H1 (cell line): ENCODE measurements around the gene TMEM147. TPM values are rescaled to one million over a fixed set of nuclear protein-coding genes. Genes with fewer than 3 reads are reported as not detected.

ENCODE experiments used
- CTCF ChIA-PET: fragments of 300-600 bp; sonication (Branson Sonifier 250); formaldehyde crosslinking; loops from one replicate; lab custom pipeline; 2021; ENCODE audit not compliant: partially characterized antibody; lab: Charles Lee
- POLR2A ChIA-PET: fragments of 300-600 bp; sonication (Branson Sonifier 250); formaldehyde crosslinking; loops from one replicate; lab custom pipeline; 2021; ENCODE audit warnings: inconsistent platforms; ENCODE audit not compliant: partially characterized antibody; lab: Charles Lee
- DNase-seq, 2 experiments: peaks; one replicate each; pipeline versions ENCODE4 v3.0.0 to v3.0.0-alpha.2; 2010 to 2022; ENCODE audit warnings: low spot score in 2 of 2, low read depth in 1 of 2, mixed read lengths in 1 of 2
- FAIRE-seq: peaks from 2 replicates; lab custom pipeline; 2011; peaks lifted over from hg19 to GRCh38; lab: Jason Lieb, UNC
- H2AFZ ChIP-seq: 2 replicates; pipeline ENCODE4 v1.8.1; 2012; ENCODE audit warnings: low read length, inconsistent platforms
- H2AK5ac ChIP-seq: 2 replicates; pipeline ENCODE4 v1.6.1; 2013; ENCODE audit warnings: low read depth, low read length
- H2BK120ac ChIP-seq: replicated peaks from 2 replicates; pipeline ENCODE3; 2013; ENCODE audit warnings: low read depth, low read length, inconsistent platforms
- H2BK12ac ChIP-seq: 2 replicates; pipeline ENCODE4 v1.6.1; 2013; ENCODE audit warnings: low read depth, low read length
- H2BK15ac ChIP-seq: 2 replicates; pipeline ENCODE4 v1.6.1; 2013; ENCODE audit warnings: low read length
- H2BK20ac ChIP-seq: 2 replicates; pipeline ENCODE4 v1.6.1; 2013; ENCODE audit warnings: low read length
- H2BK5ac ChIP-seq: 2 replicates; pipeline ENCODE4 v1.6.1; 2013; ENCODE audit warnings: low read depth, low read length
- H3K14ac ChIP-seq: 2 replicates; pipeline ENCODE4 v1.6.1; 2013; ENCODE audit warnings: inconsistent platforms; ENCODE audit not compliant: insufficient read length
- H3K18ac ChIP-seq: 2 replicates; pipeline ENCODE4 v1.6.1; 2013; ENCODE audit warnings: low read length; ENCODE audit errors: extremely low read depth
- H3K23ac ChIP-seq: 2 replicates; pipeline ENCODE4 v1.6.1; 2013; ENCODE audit warnings: inconsistent platforms; ENCODE audit not compliant: insufficient read length
- H3K23me2 ChIP-seq: 2 replicates; pipeline ENCODE4 v1.6.1; 2013; ENCODE audit warnings: low read depth, low read length
- H3K27ac ChIP-seq: 2 replicates; pipeline ENCODE4 v1.6.1; 2011; ENCODE audit warnings: low read depth, low read length, inconsistent platforms
- H3K27me3 ChIP-seq, 4 experiments: replicated peaks in 1 of 4; 1 replicate in 1 of 4; 2 replicates in 3 of 4; pipeline versions ENCODE4 v1.6.1 to v1.8.1; 2011 to 2013; ENCODE audit warnings: low read length in 3 of 4, mild to moderate bottlenecking in 3 of 4, inconsistent platforms in 2 of 4, mixed read lengths in 2 of 4, moderate library complexity in 1 of 4; ENCODE audit not compliant: control insufficient read depth in 3 of 4, insufficient read depth in 3 of 4; ENCODE audit errors: extremely low read depth in 1 of 4
- H3K36me3 ChIP-seq, 4 experiments: 2 replicates each; pipeline versions ENCODE4 v1.6.1 to v1.8.1; 2011 to 2013; ENCODE audit warnings: mild to moderate bottlenecking in 4 of 4, low read length in 3 of 4, moderate library complexity in 2 of 4, control low read depth in 1 of 4, inconsistent platforms in 1 of 4; ENCODE audit not compliant: insufficient read depth in 4 of 4, control insufficient read depth in 2 of 4
- H3K4ac ChIP-seq: replicated peaks from 2 replicates; pipeline ENCODE3; 2013; ENCODE audit warnings: low read length, low read depth, mixed read lengths, inconsistent platforms; ENCODE audit not compliant: insufficient read length
- H3K4me1 ChIP-seq, 4 experiments: replicated peaks in 1 of 4; 1 replicate in 1 of 4; 2 replicates in 3 of 4; pipeline versions ENCODE4 v1.6.1 to v1.8.1; 2011 to 2013; ENCODE audit warnings: low read length in 3 of 4, inconsistent platforms in 2 of 4, mixed read lengths in 1 of 4; ENCODE audit not compliant: insufficient read depth in 4 of 4, control insufficient read depth in 3 of 4
- H3K4me2 ChIP-seq, 2 experiments: 2 replicates each; pipeline versions ENCODE4 v1.6.1 to v1.8.1; 2011 to 2013; ENCODE audit warnings: low read depth in 2 of 2, low read length in 2 of 2, control low read depth in 1 of 2, inconsistent platforms in 1 of 2, mild to moderate bottlenecking in 1 of 2; ENCODE audit not compliant: insufficient read depth in 1 of 2
- H3K4me3 ChIP-seq, 4 experiments: fragments of 200-600, 300-600 bp in 1 of 4; sonication (generic), shearing (Covaris generic), sonication (Bioruptor Twin) in 1 of 4; 2 replicates each; pipeline versions ENCODE4 v1.5.1 to v1.8.1; 2011 to 2016; ENCODE audit warnings: low read length in 4 of 4, low read depth in 3 of 4, control low read depth in 2 of 4, inconsistent platforms in 2 of 4, mild to moderate bottlenecking in 2 of 4, mixed read lengths in 1 of 4, moderate library complexity in 1 of 4; ENCODE audit not compliant: insufficient read depth in 2 of 4; ENCODE audit errors: extremely low read depth in 1 of 4
- H3K56ac ChIP-seq: replicated peaks from 2 replicates; pipeline ENCODE3; 2013; ENCODE audit warnings: low read depth, mild to moderate bottlenecking, mixed read lengths, low read length, inconsistent platforms; ENCODE audit not compliant: insufficient read length
- H3K79me1 ChIP-seq: 2 replicates; pipeline ENCODE4 v1.6.1; 2013; ENCODE audit warnings: low read depth, low read length, control low read depth
- H3K79me2 ChIP-seq, 2 experiments: 2 replicates each; pipeline versions ENCODE4 v1.6.1 to v1.8.1; 2012 to 2013; ENCODE audit warnings: low read length in 2 of 2, mild to moderate bottlenecking in 2 of 2, inconsistent platforms in 1 of 2; ENCODE audit not compliant: insufficient read depth in 2 of 2, control insufficient read depth in 1 of 2
- H3K9ac ChIP-seq, 4 experiments: replicated peaks in 1 of 4; 1 replicate in 1 of 4; 2 replicates in 3 of 4; pipeline versions ENCODE4 v1.6.1 to v1.8.1; 2011 to 2013; ENCODE audit warnings: low read depth in 3 of 4, low read length in 3 of 4, control low read depth in 2 of 4, mild to moderate bottlenecking in 2 of 4, moderate library complexity in 2 of 4, inconsistent platforms in 1 of 4; ENCODE audit errors: extremely low read depth in 1 of 4
- H3K9me3 ChIP-seq, 2 experiments: 2 replicates each; pipeline versions ENCODE4 v1.6.1 to v1.8.1; 2012 to 2013; ENCODE audit warnings: mild to moderate bottlenecking in 2 of 2, moderate library complexity in 2 of 2, control low read depth in 1 of 2, inconsistent platforms in 1 of 2, low read depth in 1 of 2, low read length in 1 of 2, mixed read lengths in 1 of 2; ENCODE audit not compliant: insufficient read depth in 2 of 2
- H4K20me1 ChIP-seq, 2 experiments: replicated peaks in 1 of 2; 2 replicates each; pipeline versions ENCODE3 to v1.8.1; 2011 to 2013; ENCODE audit warnings: inconsistent platforms in 2 of 2, low read length in 2 of 2, mild to moderate bottlenecking in 1 of 2; ENCODE audit not compliant: insufficient read depth in 2 of 2, control insufficient read depth in 1 of 2
- H4K5ac ChIP-seq: 2 replicates; pipeline ENCODE4 v1.6.1; 2013; ENCODE audit warnings: low read length, low read depth, mixed read lengths, inconsistent platforms; ENCODE audit not compliant: insufficient read length
- H4K8ac ChIP-seq: 2 replicates; pipeline ENCODE4 v1.8.0; 2013; ENCODE audit warnings: mild to moderate bottlenecking, moderate library complexity, low read length, inconsistent platforms; ENCODE audit not compliant: insufficient read depth; ENCODE audit errors: extremely low read depth
- H4K91ac ChIP-seq: replicated peaks from 2 replicates; pipeline ENCODE3; 2013; ENCODE audit warnings: low read length, mixed read lengths, inconsistent platforms; ENCODE audit not compliant: insufficient read length
- ASH2L ChIP-seq: fragments of 200-600, 300-600 bp; sonication (generic); IDR thresholded peaks from one replicate; pipeline ENCODE4 v1.7.1; 2017; ENCODE audit warnings: low read length
- BACH1 ChIP-seq: IDR thresholded peaks from 2 replicates; pipeline ENCODE4 v1.6.1; 2012; ENCODE audit warnings: low read length, improper control_type of control experiment
- BCL11A ChIP-seq, 2 experiments: IDR thresholded peaks; one replicate each; pipeline ENCODE4 v1.6.1; 2011; ENCODE audit warnings: low read depth in 2 of 2, low read length in 2 of 2, mild to moderate bottlenecking in 2 of 2
- EZH2 ChIP-seq: fragments of 200-600 bp; sonication (generic); IDR thresholded peaks from 2 replicates; pipeline ENCODE4 v1.7.1; 2012; ENCODE audit warnings: low read depth, mild to moderate bottlenecking, moderate library complexity, low read length, inconsistent platforms; ENCODE audit not compliant: severe bottlenecking
- JUN ChIP-seq: IDR thresholded peaks from 2 replicates; pipeline ENCODE4 v1.6.1; 2011; ENCODE audit warnings: low read depth, mild to moderate bottlenecking, improper control_type of control experiment, low read length
- NANOG ChIP-seq: IDR thresholded peaks from 2 replicates; pipeline ENCODE4 v1.6.1; 2011; ENCODE audit warnings: low read length, low read depth, mild to moderate bottlenecking, inconsistent platforms; ENCODE audit not compliant: insufficient read depth, poor library complexity, severe bottlenecking
- NRF1 ChIP-seq: IDR thresholded peaks from 2 replicates; pipeline ENCODE4 v1.6.1; 2011; ENCODE audit warnings: mild to moderate bottlenecking, low read depth, low read length, improper control_type of control experiment
- RBBP5 ChIP-seq: IDR thresholded peaks from 2 replicates; pipeline ENCODE4 v1.7.1; 2012; ENCODE audit warnings: low read depth, mild to moderate bottlenecking, inconsistent platforms, low read length, moderate library complexity, borderline replicate concordance
- RXRA ChIP-seq: IDR thresholded peaks from 2 replicates; pipeline ENCODE4 v1.6.1; 2011; ENCODE audit warnings: low read depth, mild to moderate bottlenecking, low read length, moderate library complexity; ENCODE audit not compliant: insufficient read depth
- SIN3A ChIP-seq, 2 experiments: IDR thresholded peaks in 1 of 2; conservative IDR thresholded peaks in 1 of 2; 2 replicates each; pipeline ENCODE4 v1.6.1; 2011 to 2012; ENCODE audit warnings: low read length in 2 of 2, improper control_type of control experiment in 1 of 2, low read depth in 1 of 2, mild to moderate bottlenecking in 1 of 2
- SP4 ChIP-seq: IDR thresholded peaks from 2 replicates; pipeline ENCODE4 v1.6.1; 2012; ENCODE audit warnings: low read length, inconsistent platforms
- SUZ12 ChIP-seq: fragments of 200-600 bp; sonication (generic); IDR thresholded peaks from 2 replicates; pipeline ENCODE4 v1.6.1; 2012; ENCODE audit warnings: mild to moderate bottlenecking, inconsistent platforms, low read length, moderate library complexity, mixed read lengths
- WGBS, 2 experiments: shearing (Covaris generic) in 1 of 2; methylation state at CpG; one replicate each; pipeline versions ENCODE4 v1.1.6 to v1.1.7; 2013 to 2015; ENCODE audit warnings: low lambda C conversion rate in 2 of 2, mixed read lengths in 2 of 2, inconsistent platforms in 1 of 2, low coverage in 1 of 2, missing lambda C conversion rate in 1 of 2; ENCODE audit not compliant: insufficient replicate concordance in 2 of 2, insufficient coverage in 1 of 2, insufficient read length in 1 of 2; ENCODE audit errors: extremely low coverage in 1 of 2, missing lambda C conversion rate in 1 of 2; 5-methylcytosine and 5-hydroxymethylcytosine counted together
- polyA plus RNA-seq, 7 experiments: library from polyadenylated mRNA; depleted of rRNA in 3 of 7; stranded (reverse) in 5 of 7; unstranded in 2 of 7; fragments of >200 nt in 5 of 7; fragments of 200-250 nt in 2 of 7; gene quantifications; 1 replicate in 5 of 7; 2 replicates in 1 of 7; 4 replicates in 1 of 7; pipeline versions ENCODE4 v1.2.1 to v1.2.3, GENCODE V29; 2011 to 2013; ENCODE audit warnings: missing spikeins in 2 of 7, mixed read lengths in 2 of 7
- total RNA-seq: library from RNA; stranded (reverse); fragmentation: NEBNext Ultra II Directional; extraction: Animal tissue kit (Norgen Biotek cat#: 25700); gene quantifications from 2 replicates; pipeline ENCODE4 v1.2.1, GENCODE V29; 2021

TMEM147 gene
- total and polyA plus RNA-seq, 2 of the 8 experiments (the other 6 are each of a cell fraction or from before 2014, with no cell fraction given), result 159 to 418 TPM

DNA sequence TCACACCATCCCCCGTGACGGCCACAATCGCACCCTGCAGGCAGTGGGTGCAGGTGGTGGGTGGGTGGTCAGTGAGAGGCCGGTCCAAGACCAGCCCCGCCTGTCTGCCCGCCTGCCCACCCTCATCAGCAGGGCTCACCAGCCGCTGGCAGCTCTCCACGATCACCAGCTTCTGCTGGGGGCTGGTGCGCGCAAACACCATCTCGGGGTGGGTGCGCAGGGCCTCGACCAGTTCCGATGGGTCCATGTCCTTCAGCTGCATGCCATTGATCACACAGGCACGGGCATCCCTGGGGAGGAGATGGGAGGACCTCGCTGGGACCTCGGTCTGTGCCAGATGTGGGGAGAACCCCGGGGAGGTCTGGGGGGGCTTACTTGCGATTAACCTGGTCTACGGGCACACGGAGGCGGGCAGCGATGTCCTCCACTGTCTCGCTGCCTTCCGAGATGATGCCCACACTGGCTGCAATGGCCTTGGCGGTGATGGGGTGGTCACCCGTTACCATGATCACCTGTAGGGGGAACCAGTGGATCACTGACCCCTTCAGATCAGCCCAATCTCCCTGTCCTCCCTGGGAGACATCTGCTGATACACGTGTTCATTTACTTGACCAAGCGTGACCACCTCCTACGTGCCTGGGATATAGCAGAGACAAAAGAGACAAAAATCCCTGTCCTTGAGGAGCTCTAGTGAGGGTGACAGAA lies 10.0 kb downstream of the TMEM147 start:
- Histone ChIP-seq H2BK5ac (no peak overlapping the region), H4K20me1 (peaks cover 6 to 8% of the 10 kb centered on the region in 2 experiments), H3K79me1 (no peaks in the 10 kb centered on the region), H4K8ac (no peak overlapping the region; the same call in none of the 2 replicates), H3K9me3 (no peaks in the 10 kb centered on the region), H3K18ac (no peak overlapping the region), H2AFZ (no peak overlapping the region), H3K9ac (no peak overlapping the region), H3K4ac (no peak overlapping the region), H3K36me3 (peaks cover 0 to 3% (median 0%) of the 10 kb centered on the region in 4 experiments; a peak in 2 of 8 replicates), H3K4me2 (no peak overlapping the region), H3K4me3 (no peak overlapping the region), H3K14ac (no peak overlapping the region), H4K5ac (no peak overlapping the region), H2BK20ac (no peak overlapping the region), H2BK12ac (peak overlapping the region; percentile 68; the same call in 1 of the 2 replicates), H3K23me2 (peaks cover 4% of the 10 kb centered on the region; the same call in 1 of the 2 replicates), H2BK15ac (0 out of 2 replicates have a peak overlapping the region, but pooled peaks have one; percentile 61), H3K56ac (no peak overlapping the region), H2AK5ac (no peak overlapping the region), H3K79me2 (no peaks in the 10 kb centered on the region), H3K4me1 (peaks cover 0 to 6% (median 4%) of the 10 kb centered on the region in 4 experiments; a peak in 3 of 7 replicates), H3K23ac (no peak overlapping the region), H3K27me3 (peaks cover 0 to 12% (median 10%) of the 10 kb centered on the region in 4 experiments; a peak in 5 of 7 replicates), H3K27ac (no peak overlapping the region), H2BK120ac (no peak overlapping the region), H4K91ac (no peak overlapping the region)
- POLR2A ChIA-PET, result interaction anchor here (0.7 to 3.2 kb wide), 6 partner anchors 8 to 64 kb away, joined by 3 to 8 read pairs (median 4); no protein-coding TSS in a partner anchor
- peak; percentile 98 for FAIRE-seq
- DNase-seq, result peak in 1 of 2 experiments; percentile 73
- CTCF ChIA-PET, result interaction anchor here (0.6 to 7.7 kb wide), 40 partner anchors 7 to 259 kb away, joined by 3 to 90 read pairs (median 4); partner anchors contain the start of genes HAUS5 and PMIS2
- WGBS, 2 experiments, result 69% methylated on average over 29 of the region's 30 CpGs; no CpG with 5 or more reads in 1 of the 2 experiments
- TF ChIP-seq SIN3A (conservative IDR thresholded peaks at IDR 0.05 in 1 of 2, IDR thresholded peaks at IDR 0.05 in 1 of 2; ENCODE audit: low read depth in 1 of 2, low read length in 2 of 2) (peak in 1 of 2 experiments; percentile 81; a peak in 2 of 4 replicates), RBBP5 (no peak), SP4 (no peak), NRF1 (no peak), NANOG (no peak), BACH1 (no peak), BCL11A (IDR thresholded peaks at IDR 0.05; ENCODE audit: low read depth in 2 of 2, low read length in 2 of 2) (no peak), JUN (no peak), EZH2 (no peak), RXRA (no peak), ASH2L (no peak), SUZ12 (no peak)
